ENCODE measurements around the gene CAMK2B.

DNA sequence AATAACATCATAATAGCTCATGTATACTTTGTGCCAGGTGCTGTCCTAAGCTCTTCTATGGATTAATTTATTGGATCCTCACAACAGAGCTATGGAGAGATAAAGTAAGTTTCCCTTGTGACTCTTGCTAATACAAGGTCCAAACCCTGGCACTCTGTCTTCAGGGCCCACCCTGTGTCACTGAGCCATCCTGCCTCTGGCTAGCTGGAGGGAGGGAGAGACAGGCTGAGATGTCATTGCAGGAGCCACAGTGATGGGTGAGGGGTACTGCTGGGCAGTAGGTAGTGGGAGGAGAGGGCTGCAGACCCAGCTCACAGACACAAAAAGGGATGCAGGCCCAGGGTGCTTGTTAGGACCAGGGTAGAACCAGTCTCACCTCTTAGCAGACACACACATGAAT, 153.0 kb downstream of the CAMK2B start:
- TF ChIP-seq, protein P1, sequence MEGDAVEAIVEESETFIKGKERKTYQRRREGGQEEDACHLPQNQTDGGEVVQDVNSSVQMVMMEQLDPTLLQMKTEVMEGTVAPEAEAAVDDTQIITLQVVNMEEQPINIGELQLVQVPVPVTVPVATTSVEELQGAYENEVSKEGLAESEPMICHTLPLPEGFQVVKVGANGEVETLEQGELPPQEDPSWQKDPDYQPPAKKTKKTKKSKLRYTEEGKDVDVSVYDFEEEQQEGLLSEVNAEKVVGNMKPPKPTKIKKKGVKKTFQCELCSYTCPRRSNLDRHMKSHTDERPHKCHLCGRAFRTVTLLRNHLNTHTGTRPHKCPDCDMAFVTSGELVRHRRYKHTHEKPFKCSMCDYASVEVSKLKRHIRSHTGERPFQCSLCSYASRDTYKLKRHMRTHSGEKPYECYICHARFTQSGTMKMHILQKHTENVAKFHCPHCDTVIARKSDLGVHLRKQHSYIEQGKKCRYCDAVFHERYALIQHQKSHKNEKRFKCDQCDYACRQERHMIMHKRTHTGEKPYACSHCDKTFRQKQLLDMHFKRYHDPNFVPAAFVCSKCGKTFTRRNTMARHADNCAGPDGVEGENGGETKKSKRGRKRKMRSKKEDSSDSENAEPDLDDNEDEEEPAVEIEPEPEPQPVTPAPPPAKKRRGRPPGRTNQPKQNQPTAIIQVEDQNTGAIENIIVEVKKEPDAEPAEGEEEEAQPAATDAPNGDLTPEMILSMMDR (IDR thresholded peaks at IDR 0.05), result no peak
- TF ChIP-seq EZH2 (IDR thresholded peaks at IDR 0.05), result no peak
